Stomach (tissue), 4 donors: ENCODE measurements around the gene TMX1.

ENCODE experiments used
- CTCF ChIP-seq, 7 experiments: fragments of 450-650 bp in 4 of 7; fragments of 200-600 bp in 3 of 7; sonication (generic) in 3 of 7; IDR thresholded peaks; one replicate each; pipeline ENCODE4 v1.5.1; 2016 to 2019; ENCODE audit warnings: antibody characterized with exemption in 7 of 7, control low read depth in 2 of 7, mild to moderate bottlenecking in 1 of 7
- POLR2A ChIP-seq, 4 donors: fragments of 450-650 bp; IDR thresholded peaks; one replicate each; pipeline ENCODE4 v1.6.1; 2016; ENCODE audit warnings: antibody characterized with exemption in 4 of 4, control low read depth in 2 of 4, mild to moderate bottlenecking in 1 of 4, moderate library complexity in 1 of 4

- TF ChIP-seq POLR2A (IDR thresholded peaks at IDR 0.05) (no peak), CTCF (IDR thresholded peaks at IDR 0.05) (no peak)
Observed at GRCh38 chr14:51228391-51228790, 11.7 kb upstream of the TMX1 start.
